Measurements from ENCODE around the gene FAM161B.

DNA sequence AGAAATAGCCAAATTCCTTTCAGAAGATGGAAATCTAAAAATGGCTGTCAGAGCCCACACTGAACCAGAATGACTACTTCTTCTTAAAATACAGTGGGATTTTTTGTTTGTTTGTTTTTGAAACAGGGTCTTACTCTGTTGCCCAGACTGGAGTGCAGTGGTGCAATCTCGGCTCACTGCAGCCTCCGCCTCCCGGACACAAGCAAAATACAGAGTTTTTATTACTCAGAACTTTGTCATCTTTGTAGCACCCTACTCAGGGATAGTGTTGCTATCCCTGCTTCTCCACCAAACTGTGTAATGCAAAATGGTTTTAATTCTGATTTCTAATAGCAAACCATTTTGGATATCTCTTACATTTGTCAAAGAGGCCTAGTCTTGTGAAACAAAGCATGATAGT is 46.9 kb downstream of the FAM161B start:
- TF ChIP-seq CTCF (IDR thresholded peaks at IDR 0.05; ENCODE audit: low read depth, low read length, poor library complexity, severe bottlenecking) (no peak), EZH2phosphoT487 (IDR thresholded peaks at IDR 0.05; ENCODE audit: borderline replicate concordance, low read length) (no peak)

Data from DOHH2 (cell line).